Cortex of kidney (tissue), 1 donor: ENCODE data around the gene CRP.
"Not testable (repeated sequence)": the region's sequence is repeated elsewhere in the genome, so short reads cannot be mapped to it uniquely, and the experiment has no call there.

Experiments
- DNase-seq: peaks from one replicate; lab custom pipeline; 2025; lab: John Stamatoyannopoulos, UW

The CRP gene

GRCh38 chr1:159699653-159700052 lies 14.7 kb downstream of the CRP start:
- no peak for DNase-seq

DNA sequence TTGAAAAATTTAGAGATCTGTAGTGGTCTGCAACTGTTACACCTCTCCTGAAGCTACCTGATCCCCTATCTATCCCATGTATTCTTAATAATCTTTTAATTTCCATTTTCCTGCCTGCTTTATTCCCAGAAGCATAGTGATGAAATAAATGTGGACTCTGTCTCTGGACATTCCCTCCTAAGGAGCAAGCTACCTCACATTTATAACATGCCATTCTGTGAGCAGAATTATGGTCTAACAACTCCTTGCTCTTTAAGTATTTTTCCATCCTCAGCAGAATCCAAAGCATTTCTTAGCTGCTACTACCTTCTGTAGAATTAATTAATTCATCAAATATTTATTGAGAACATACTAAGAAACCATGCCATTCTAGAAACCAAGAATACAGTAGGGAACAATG lies 15.1 kb downstream of the CRP start:
- no peak for DNase-seq

DNA sequence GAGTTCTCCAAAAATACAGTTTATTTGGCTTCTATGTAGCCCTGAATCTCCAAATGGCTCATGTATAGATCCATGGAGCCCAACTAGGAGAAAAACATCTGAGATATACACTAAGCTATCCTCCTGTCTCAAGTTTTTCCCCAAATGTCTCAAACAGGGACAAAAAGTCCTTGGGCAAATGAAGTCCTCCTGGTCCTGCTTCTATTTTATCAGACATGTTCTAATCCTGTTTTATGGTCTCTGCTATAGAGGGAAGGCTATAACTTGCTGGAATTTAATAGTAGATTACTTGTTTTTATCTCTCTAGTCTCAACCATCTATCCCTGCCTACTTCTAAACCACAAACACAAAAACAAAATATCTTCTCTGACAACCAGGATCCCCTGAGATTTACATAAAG lies 26.9 kb downstream of the CRP start:
- no peak for DNase-seq

GRCh38 chr1:159686599-159687299 lies 27.6 kb downstream of the CRP start:
- no peak for DNase-seq

DNA sequence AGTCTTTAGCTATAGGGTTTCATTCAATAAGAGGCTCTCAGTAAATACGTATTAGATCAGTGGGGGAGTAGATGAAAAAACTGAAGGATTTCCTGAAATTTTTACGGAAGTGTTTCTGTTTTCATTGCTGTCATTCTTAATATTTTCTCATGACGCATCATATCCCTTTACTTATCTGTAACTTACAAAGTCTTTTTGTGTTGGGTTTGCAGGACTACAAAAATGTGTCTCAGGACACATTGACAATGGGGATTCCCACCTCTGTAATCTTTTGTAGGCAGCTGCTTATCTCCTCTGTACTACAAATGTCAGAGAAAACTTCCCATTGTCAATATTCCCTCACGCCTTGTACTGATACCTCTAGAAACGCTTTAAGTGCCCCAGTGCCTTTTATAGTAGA lies 35.5 kb downstream of the CRP start:
- DNase-seq: no peak

DNA sequence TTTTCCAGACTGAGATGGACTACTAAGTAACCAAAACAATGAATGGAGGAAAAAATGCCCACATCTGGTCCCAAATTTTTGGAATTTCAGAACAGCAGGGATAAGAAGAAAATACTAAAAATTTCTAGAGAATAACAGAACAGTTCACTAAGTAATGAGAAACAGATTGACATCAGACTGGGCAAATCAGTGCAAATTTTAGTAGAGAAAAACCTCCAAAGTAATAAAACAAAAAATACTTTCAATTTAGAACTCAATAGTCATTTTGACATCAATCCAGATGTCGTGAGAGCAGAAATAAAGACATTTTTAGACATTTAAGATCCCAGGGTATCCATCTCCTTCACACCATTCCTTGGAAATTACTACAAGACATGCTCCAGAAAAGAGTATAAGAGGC lies 39.3 kb downstream of the CRP start:
- no peak for DNase-seq

GRCh38 chr1:159672390-159672789 lies 42.0 kb downstream of the CRP start:
- DNase-seq: not testable (repeated sequence)

GRCh38 chr1:159669338-159669737 lies 45.1 kb downstream of the CRP start:
- no peak for DNase-seq

DNA sequence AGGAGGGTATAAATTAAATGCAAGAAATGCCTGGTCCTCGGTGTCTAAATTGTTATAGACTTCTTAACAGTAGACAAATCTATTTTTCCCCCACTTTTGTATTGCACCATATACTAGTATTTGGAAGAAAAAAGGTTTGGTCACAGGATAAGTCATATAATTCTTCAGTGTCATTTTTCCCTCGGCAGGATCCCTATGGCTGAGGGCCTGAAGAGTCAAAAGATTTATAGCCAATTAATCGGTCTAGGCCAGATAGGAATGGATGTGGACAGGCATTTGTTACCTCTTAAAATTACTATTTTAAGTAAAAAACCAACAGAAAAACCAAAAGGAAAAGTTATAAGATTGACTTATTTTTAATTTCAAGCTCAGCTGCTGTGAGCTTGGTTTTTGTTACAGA lies 45.6 kb downstream of the CRP start:
- DNase-seq: no peak

DNA sequence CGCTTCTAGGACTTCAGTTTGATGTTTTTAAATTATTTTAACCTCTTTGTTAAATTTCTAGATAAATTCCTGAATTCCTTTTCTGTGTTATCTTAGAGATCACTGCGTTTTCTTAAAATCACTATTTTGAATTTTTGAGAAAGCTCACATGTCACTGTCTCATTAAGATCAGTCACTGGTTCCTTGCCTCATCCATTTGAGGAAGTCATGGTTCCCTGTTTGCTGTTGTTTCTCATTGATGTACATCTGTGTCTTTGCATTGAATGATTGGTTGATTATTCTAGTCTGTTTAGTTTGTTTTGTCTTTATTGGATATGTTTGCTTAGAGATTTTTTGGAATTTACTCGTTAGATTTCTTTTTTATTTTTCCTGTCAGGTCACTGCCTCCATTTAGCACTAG lies 50.1 kb downstream of the CRP start:
- DNase-seq: no peak

DNA sequence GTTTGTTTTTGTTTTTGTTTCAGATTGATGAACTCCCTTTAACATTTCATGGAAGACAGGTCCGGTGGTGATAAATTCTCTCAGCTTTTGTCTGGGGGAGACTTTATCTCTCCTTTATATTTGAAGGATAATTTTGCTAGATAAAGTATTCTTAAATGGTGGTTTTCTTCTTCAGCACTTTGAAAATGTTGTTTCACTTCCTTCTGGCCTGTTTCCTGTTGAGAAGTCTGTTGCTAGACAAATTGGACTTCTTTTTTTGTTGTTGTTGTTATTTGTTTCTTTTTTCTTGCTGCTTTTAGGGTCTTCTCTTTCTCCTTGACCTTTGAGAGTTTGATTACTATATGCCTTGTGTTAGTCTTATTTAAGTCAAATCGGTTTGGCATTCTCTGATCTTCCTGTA lies 50.8 kb downstream of the CRP start:
- no peak for DNase-seq
